ENCODE data around the gene HOGA1.
"Not testable (repeated sequence)": the region's sequence is repeated elsewhere in the genome, so short reads cannot be mapped to it uniquely, and the experiment has no call there.

Gene HOGA1

GRCh38 chr10:97575127-97575668 is 9.0 kb upstream of the HOGA1 start:
- Histone ChIP-seq H3K9me3 (no peaks in the 10 kb centered on the region), H3K36me3 (no peaks in the 10 kb centered on the region), H3K27me3 (no peaks in the 10 kb centered on the region), H3K4me3 (ENCODE audit: low read depth, low read length) (no peak overlapping the region), H3K4me1 (peaks cover 8% of the 10 kb centered on the region; the same call in 1 of the 2 replicates)
- DNase-seq = no peak
- no peak for TF ChIP-seq CTCF (IDR thresholded peaks at IDR 0.05; ENCODE audit: low read depth, low read length)

- H3K36me3 ChIP-seq; DNase-seq; H3K4me3 ChIP-seq (ENCODE audit: low read depth, low read length); H3K27me3 ChIP-seq; H3K9me3 ChIP-seq; H3K4me1 ChIP-seq: not testable (repeated sequence)
Measured at GRCh38 chr10:97576487-97576886, 7.7 kb upstream of the HOGA1 start.

GRCh38 chr10:97577701-97578100 is 6.5 kb upstream of the HOGA1 start:
- Histone ChIP-seq H3K9me3 (no peaks in the 10 kb centered on the region), H3K27me3 (no peaks in the 10 kb centered on the region), H3K36me3 (no peaks in the 10 kb centered on the region), H3K4me3 (ENCODE audit: low read depth, low read length) (no peak overlapping the region), H3K4me1 (no peaks in the 10 kb centered on the region)
- no peak for DNase-seq
- TF ChIP-seq CTCF (IDR thresholded peaks at IDR 0.05; ENCODE audit: low read depth, low read length) = no peak

GRCh38 chr10:97578171-97578844 is 5.9 kb upstream of the HOGA1 start:
- H3K27me3 ChIP-seq = no peaks in the 10 kb centered on the region
- H3K4me3 ChIP-seq (ENCODE audit: low read depth, low read length) = no peak overlapping the region
- H3K4me1 ChIP-seq = peaks cover under 1% of the 10 kb centered on the region
- no peaks in the 10 kb centered on the region for H3K36me3 ChIP-seq
- TF ChIP-seq CTCF (IDR thresholded peaks at IDR 0.05; ENCODE audit: low read depth, low read length) = no peak
- no peaks in the 10 kb centered on the region for H3K9me3 ChIP-seq
- DNase-seq = no peak

- H3K27me3 ChIP-seq = no peaks in the 10 kb centered on the region
- no peak for DNase-seq
- no peak overlapping the region for H3K4me3 ChIP-seq (ENCODE audit: low read depth, low read length)
- H3K9me3 ChIP-seq = no peaks in the 10 kb centered on the region
- TF ChIP-seq CTCF (IDR thresholded peaks at IDR 0.05; ENCODE audit: low read depth, low read length) = no peak
- peaks cover 12% of the 10 kb centered on the region for H3K4me1 ChIP-seq
- no peaks in the 10 kb centered on the region for H3K36me3 ChIP-seq
Measured at GRCh38 chr10:97580421-97581367, 3.5 kb upstream of the HOGA1 start.

GRCh38 chr10:97582169-97582568 is 2.0 kb upstream of the HOGA1 start:
- no peaks in the 10 kb centered on the region for H3K36me3 ChIP-seq
- H3K9me3 ChIP-seq = no peaks in the 10 kb centered on the region
- DNase-seq = no peak
- TF ChIP-seq CTCF (IDR thresholded peaks at IDR 0.05; ENCODE audit: low read depth, low read length) = no peak
- H3K4me1 ChIP-seq = peaks cover 12% of the 10 kb centered on the region
- H3K4me3 ChIP-seq (ENCODE audit: low read depth, low read length) = no peak overlapping the region
- H3K27me3 ChIP-seq = no peaks in the 10 kb centered on the region
